ENCODE data around the gene CABLES2. TPM values are rescaled to one million over a fixed set of nuclear protein-coding genes. Genes with fewer than 3 reads are reported as not detected.

Gene CABLES2
- total and polyA plus RNA-seq, 10 of the 15 experiments (the other 5 are each of a cell fraction or from before 2014, with no cell fraction given): 2.2 to 14.9 (median 5.3) TPM

DNA sequence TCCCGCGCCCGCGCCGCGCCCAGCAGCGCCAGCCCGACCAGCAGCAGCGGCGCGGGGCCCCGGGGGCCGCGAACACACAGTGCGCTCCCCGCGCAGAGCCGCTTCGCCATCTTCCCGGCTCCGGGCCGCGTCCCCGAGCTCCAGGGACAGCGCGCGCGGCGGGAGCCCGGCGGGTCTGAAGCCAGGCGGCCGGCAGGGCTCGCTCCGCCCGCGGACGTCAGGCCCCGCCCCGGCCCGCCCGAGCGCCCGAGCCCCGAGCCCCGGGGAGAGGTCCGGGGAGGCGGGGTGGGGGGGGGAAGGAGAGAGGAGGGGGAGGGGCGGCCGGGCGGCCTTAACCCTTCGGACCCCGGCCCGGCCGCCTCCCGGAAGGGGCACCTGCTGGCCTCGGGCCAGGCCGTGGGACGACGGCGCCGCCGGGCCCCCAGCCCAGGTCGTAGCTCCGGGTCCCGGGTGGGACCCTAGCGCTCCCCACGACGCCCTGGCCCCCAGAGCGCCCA lies 39.9 kb downstream of the CABLES2 start, which contains the start of gene LAMA5:
Gene LAMA5, minus strand, starts transcription at position 177 of the 497 bp plus-strand sequence. Its CDS starts 67 bp downstream, at position 110.
- RAD21 ChIA-PET (ENCODE audit: unreplicated experiment): no interaction called here
- no TSS peak for BruUV-seq (replicated peaks)
- CTCF ChIA-PET: interaction anchor here (1.3 kb wide), 1 partner anchor 15 kb away, joined by 5 read pairs; no protein-coding TSS in a partner anchor
- no peak for FAIRE-seq
- no peak for DNase-seq (ENCODE audit: low read depth, low spot score)
- Histone ChIP-seq H4K20me1 (ENCODE audit: control insufficient read depth, insufficient read depth) (no peaks in the 10 kb centered on the region), H3K36me3 (ENCODE audit: control insufficient read depth in 2 of 2, insufficient read depth in 2 of 2, low read length in 1 of 2) (no peaks in the 10 kb centered on the region), H3K4me2 (ENCODE audit: control insufficient read depth, insufficient read depth) (peak within 1 kb of the TSS; percentile 87; the same call in 1 of the 2 replicates), H3K27ac (ENCODE audit: control insufficient read depth, insufficient read depth) (no peak within 1 kb of the TSS), H3K79me2 (ENCODE audit: control insufficient read depth, insufficient read depth, low read length) (no peaks in the 10 kb centered on the region), H3K4me1 (ENCODE audit: control insufficient read depth, insufficient read depth, low read length) (peaks cover 5% of the 10 kb centered on the region), H3K9ac (ENCODE audit: control insufficient read depth, insufficient read depth, low read length) (peak within 1 kb of the TSS; percentile 20; the same call in 1 of the 2 replicates), H2AFZ (ENCODE audit: control insufficient read depth, low read depth, low read length) (peak within 1 kb of the TSS; percentile 34), H3K9me3 (replicated peaks; ENCODE audit: control insufficient read depth, insufficient read depth, low read length) (no peaks in the 10 kb centered on the region), H3K27me3 (replicated peaks in 1 of 2; ENCODE audit: control insufficient read depth in 2 of 2, insufficient read depth in 2 of 2, low read length in 1 of 2) (peaks cover 4 to 15% of the 10 kb centered on the region in 2 experiments), H3K4me3 (peak within 1 kb of the TSS; percentile 65; the same call in 1 of the 2 replicates)
- WGBS (ENCODE audit: insufficient coverage, insufficient replicate concordance, low lambda C conversion rate, missing lambda C conversion rate): 5% methylated on average over 9 of the region's 70 CpGs
- SMC1A ChIA-PET (ENCODE audit: uncharacterized antibody, unreplicated experiment): no interaction called here
- POLR2A ChIA-PET: no interaction called here
- TF ChIP-seq, protein P1, sequence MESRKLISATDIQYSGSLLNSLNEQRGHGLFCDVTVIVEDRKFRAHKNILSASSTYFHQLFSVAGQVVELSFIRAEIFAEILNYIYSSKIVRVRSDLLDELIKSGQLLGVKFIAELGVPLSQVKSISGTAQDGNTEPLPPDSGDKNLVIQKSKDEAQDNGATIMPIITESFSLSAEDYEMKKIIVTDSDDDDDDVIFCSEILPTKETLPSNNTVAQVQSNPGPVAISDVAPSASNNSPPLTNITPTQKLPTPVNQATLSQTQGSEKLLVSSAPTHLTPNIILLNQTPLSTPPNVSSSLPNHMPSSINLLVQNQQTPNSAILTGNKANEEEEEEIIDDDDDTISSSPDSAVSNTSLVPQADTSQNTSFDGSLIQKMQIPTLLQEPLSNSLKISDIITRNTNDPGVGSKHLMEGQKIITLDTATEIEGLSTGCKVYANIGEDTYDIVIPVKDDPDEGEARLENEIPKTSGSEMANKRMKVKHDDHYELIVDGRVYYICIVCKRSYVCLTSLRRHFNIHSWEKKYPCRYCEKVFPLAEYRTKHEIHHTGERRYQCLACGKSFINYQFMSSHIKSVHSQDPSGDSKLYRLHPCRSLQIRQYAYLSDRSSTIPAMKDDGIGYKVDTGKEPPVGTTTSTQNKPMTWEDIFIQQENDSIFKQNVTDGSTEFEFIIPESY (IDR thresholded peaks at IDR 0.05): no peak
- no peak for TF ChIP-seq TCF12 (IDR thresholded peaks at IDR 0.05; ENCODE audit: low read depth, low read length)
- TF ChIP-seq SP1 (IDR thresholded peaks at IDR 0.05; ENCODE audit: low read depth, low read length): no peak
- TF ChIP-seq GATAD2B (conservative IDR thresholded peaks at IDR 0.05; ENCODE audit: low read depth): no peak
- TF ChIP-seq MEF2A (IDR thresholded peaks at IDR 0.05; ENCODE audit: insufficient read depth, low read depth, low read length): no peak
- no peak for TF ChIP-seq ZNF384 (IDR thresholded peaks at IDR 0.05; ENCODE audit: borderline replicate concordance, low read depth, low read length)
- intact Hi-C loops (cut with micrococcal nuclease; ENCODE audit: unreplicated experiment): no loop called here
- ATAC-seq: peak; percentile 66
- in situ Hi-C loops (cut with MboI): no loop called here
